Measurements from ENCODE around the gene MICAL1. TPM values are rescaled to one million over a fixed set of nuclear protein-coding genes. Genes with fewer than 3 reads are reported as not detected.

MICAL1 gene
- total and polyA plus RNA-seq, 2 donors (not counting 1 experiment from before 2014, with no cell fraction given): 202 to 319 TPM

- Mint-ChIP-seq H3K27me3 (no peaks in the 10 kb centered on the region), H3K4me3 (no peak overlapping the region), H3K4me1 (peaks cover 2% of the 10 kb centered on the region), H3K27ac (no peak overlapping the region), H3K9me3 (ENCODE audit: insufficient read depth) (no peaks in the 10 kb centered on the region)
- intact Hi-C loops (cut with micrococcal nuclease): no loop called here
- H4K20me1 ChIP-seq (ENCODE audit: control insufficient read depth, insufficient read depth, low read length, poor library complexity, severe bottlenecking): no peaks in the 10 kb centered on the region
- CTCF ChIA-PET: interaction anchor here (0.7 kb wide), 1 partner anchor 22 kb away, joined by 4 read pairs; no protein-coding TSS in a partner anchor
- H3K9ac ChIP-seq (ENCODE audit: low read length): no peak overlapping the region
- H3K9me3 ChIP-seq (ENCODE audit: control extremely low read depth in 1 of 3, control insufficient read depth in 2 of 3, insufficient read depth in 1 of 3, low read length in 2 of 3): no peaks in the 10 kb centered on the region
- DNase-seq (no peak), ATAC-seq (ENCODE audit: low read depth) (no peak)
- H2AFZ ChIP-seq (ENCODE audit: insufficient read depth, low read depth, low read length, poor library complexity, severe bottlenecking): no peak overlapping the region
- WGBS (ENCODE audit: insufficient coverage): 70% methylated on average over 6 of the region's 7 CpGs
- H3K4me2 ChIP-seq (replicated peaks; ENCODE audit: low read depth, low read length, poor library complexity, severe bottlenecking): no peak overlapping the region
- POLR2A ChIA-PET: no interaction called here
- no peak for TF ChIP-seq CTCF (IDR thresholded peaks at IDR 0.05)
- TF ChIP-seq EZH2 (IDR thresholded peaks at IDR 0.05; ENCODE audit: borderline replicate concordance, insufficient read depth, low read depth, low read length, poor library complexity, severe bottlenecking): no peak
- H3K27me3 ChIP-seq (replicated peaks in 1 of 4; ENCODE audit: control extremely low read depth in 1 of 4, control insufficient read depth in 3 of 4, insufficient read depth in 4 of 4, low read length in 3 of 4): no peaks in the 10 kb centered on the region
- H3K79me2 ChIP-seq (ENCODE audit: control insufficient read depth, insufficient read depth, low read length): no peaks in the 10 kb centered on the region
- no peaks in the 10 kb centered on the region for H3K4me1 ChIP-seq (ENCODE audit: control insufficient read depth in 2 of 2, insufficient read depth in 2 of 2, low read length in 2 of 2)
- H3K4me3 ChIP-seq (ENCODE audit: control extremely low read depth in 1 of 5, extremely low read depth in 1 of 5, insufficient read depth in 1 of 5, low read depth in 2 of 5, low read length in 4 of 5): no peak overlapping the region
- H3K36me3 ChIP-seq (replicated peaks in 1 of 2; ENCODE audit: control extremely low read depth in 1 of 2, control insufficient read depth in 1 of 2, extremely low read depth in 1 of 2, insufficient read depth in 2 of 2, low read length in 1 of 2): no peaks in the 10 kb centered on the region
- no peak overlapping the region for H3K27ac ChIP-seq (ENCODE audit: low read length in 2 of 2)
Measured at GRCh38 chr6:109428889-109429477, 26.6 kb downstream of the MICAL1 start.

- Histone ChIP-seq H3K4me1 (ENCODE audit: control insufficient read depth in 2 of 2, insufficient read depth in 2 of 2, low read length in 2 of 2) (peaks cover 0 to 3% of the 10 kb centered on the region in 2 donors), H3K36me3 (replicated peaks in 1 of 2; ENCODE audit: control extremely low read depth in 1 of 2, control insufficient read depth in 1 of 2, extremely low read depth in 1 of 2, insufficient read depth in 2 of 2, low read length in 1 of 2) (no peaks in the 10 kb centered on the region), H3K4me3 (ENCODE audit: control extremely low read depth in 1 of 5, extremely low read depth in 1 of 5, insufficient read depth in 1 of 5, low read depth in 2 of 5, low read length in 4 of 5) (no peak overlapping the region), H3K9me3 (ENCODE audit: control extremely low read depth in 1 of 3, control insufficient read depth in 2 of 3, insufficient read depth in 1 of 3, low read length in 2 of 3) (no peaks in the 10 kb centered on the region), H4K20me1 (ENCODE audit: control insufficient read depth, insufficient read depth, low read length, poor library complexity, severe bottlenecking) (no peaks in the 10 kb centered on the region), H3K4me2 (replicated peaks; ENCODE audit: low read depth, low read length, poor library complexity, severe bottlenecking) (no peak overlapping the region), H3K27me3 (replicated peaks in 1 of 4; ENCODE audit: control extremely low read depth in 1 of 4, control insufficient read depth in 3 of 4, insufficient read depth in 4 of 4, low read length in 3 of 4) (no peaks in the 10 kb centered on the region), H3K27ac (ENCODE audit: low read length in 2 of 2) (no peak overlapping the region), H3K9ac (ENCODE audit: low read length) (no peak overlapping the region), H2AFZ (ENCODE audit: insufficient read depth, low read depth, low read length, poor library complexity, severe bottlenecking) (no peak overlapping the region), H3K79me2 (ENCODE audit: control insufficient read depth, insufficient read depth, low read length) (no peaks in the 10 kb centered on the region)
- Mint-ChIP-seq H3K4me1 (peaks cover 4% of the 10 kb centered on the region), H3K9me3 (ENCODE audit: insufficient read depth) (no peaks in the 10 kb centered on the region), H3K27ac (no peak overlapping the region), H3K27me3 (no peaks in the 10 kb centered on the region), H3K4me3 (no peak overlapping the region)
- TF ChIP-seq CTCF (IDR thresholded peaks at IDR 0.05): no peak
- TF ChIP-seq EZH2 (IDR thresholded peaks at IDR 0.05; ENCODE audit: borderline replicate concordance, insufficient read depth, low read depth, low read length, poor library complexity, severe bottlenecking): no peak
- WGBS (ENCODE audit: insufficient coverage): no CpG with 5 or more reads among the region's 2 CpGs
- ATAC-seq (ENCODE audit: low read depth) (no peak), DNase-seq (no peak)
- POLR2A ChIA-PET: no interaction called here
- CTCF ChIA-PET: no interaction called here
- intact Hi-C loops (cut with micrococcal nuclease): no loop called here
Measured at GRCh38 chr6:109424946-109425345, 30.6 kb downstream of the MICAL1 start.

Data from B cell (primary cell).